PC-3 (cell line): ENCODE measurements around the gene PPP1R3G. TPM values are rescaled to one million over a fixed set of nuclear protein-coding genes. Genes with fewer than 3 reads are reported as not detected.

Experiments
- ATAC-seq: fragments of 200-7000 bp; cut with Tn5 transposase; 2 replicates; pipeline ENCODE4 v1.9.1; 2020; ENCODE audit warnings: mild to moderate bottlenecking, moderate library complexity
- BruUV-seq: library from RNA; stranded (reverse); fragments of 400-500 nt; replicated peaks from 2 replicates; lab custom pipeline; 2021; lab: Mats Ljungman, UMichigan
- CTCF ChIA-PET: fragments of 300-600 bp; sonication (Branson Sonifier 250); formaldehyde crosslinking; loops from one replicate; lab custom pipeline; 2022; ENCODE audit warnings: antibody characterized with exemption; lab: Charles Lee
- POLR2A ChIA-PET: fragments of 300-600 bp; sonication (Branson Sonifier 250); formaldehyde crosslinking; loops from one replicate; lab custom pipeline; 2022; ENCODE audit warnings: antibody characterized with exemption; ENCODE audit not compliant: unreplicated experiment; lab: Charles Lee
- DNase-seq: peaks from one replicate; pipeline ENCODE4 v3.0.0-alpha.2; 2015
- H2AFZ ChIP-seq: fragments of 300-600 bp; sonication (generic); 2 replicates; pipeline ENCODE4 v1.6.0; 2016; ENCODE audit warnings: antibody characterized with exemption, low read length
- H3F3A ChIP-seq: fragments of 300-600 bp; sonication (generic); one replicate; pipeline ENCODE4 v1.6.0; 2017; ENCODE audit warnings: antibody characterized with exemption, low read length, control low read depth, mild to moderate bottlenecking; ENCODE audit not compliant: unreplicated experiment
- H3K27ac ChIP-seq: fragments of 300-600 bp; sonication (generic); 2 replicates; pipeline ENCODE4 v1.5.1; 2016; ENCODE audit warnings: mild to moderate bottlenecking, low read length
- H3K27me3 ChIP-seq: fragments of 300-600 bp; sonication (generic); 2 replicates; pipeline ENCODE4 v1.6.1; 2016; ENCODE audit warnings: low read length, mixed read lengths
- H3K36me3 ChIP-seq: fragments of 300-600 bp; sonication (generic); 2 replicates; pipeline ENCODE4 v1.6.1; 2016; ENCODE audit warnings: low read depth, mixed run types, low read length, mixed read lengths
- H3K4me1 ChIP-seq: fragments of 300-600 bp; sonication (generic); 2 replicates; pipeline ENCODE4 v1.5.1; 2016; ENCODE audit warnings: low read length; ENCODE audit not compliant: insufficient read depth
- H3K4me2 ChIP-seq: fragments of 300-600 bp; sonication (generic); 2 replicates; pipeline ENCODE4 v1.6.0; 2016; ENCODE audit warnings: low read length
- H3K4me3 ChIP-seq: fragments of 300-600 bp; sonication (generic); 2 replicates; pipeline ENCODE4 v1.5.1; 2016; ENCODE audit warnings: mild to moderate bottlenecking, low read length, mixed read lengths
- H3K79me2 ChIP-seq: fragments of 300-600 bp; sonication (generic); 2 replicates; pipeline ENCODE4 v1.6.1; 2017; ENCODE audit warnings: low read length, mixed read lengths
- H3K9ac ChIP-seq: fragments of 300-600 bp; sonication (generic); 2 replicates; pipeline ENCODE4 v1.6.0; 2016; ENCODE audit warnings: mild to moderate bottlenecking, low read length
- H3K9me2 ChIP-seq: fragments of 300-600 bp; sonication (generic); replicated peaks from 2 replicates; pipeline ENCODE4 v1.6.1; 2016; ENCODE audit warnings: mixed run types, low read length, mixed read lengths
- H3K9me3 ChIP-seq: fragments of 300-600 bp; sonication (generic); 2 replicates; pipeline ENCODE4 v1.6.1; 2016; ENCODE audit warnings: low read length, mixed read lengths
- H4K20me1 ChIP-seq: fragments of 300-600 bp; sonication (generic); 2 replicates; pipeline ENCODE4 v1.6.1; 2016; ENCODE audit warnings: low read length, mixed read lengths
- CTCF ChIP-seq: fragments of 300-600 bp; sonication (generic); conservative IDR thresholded peaks from 2 replicates; pipeline ENCODE4 v1.5.1; 2017; ENCODE audit warnings: antibody characterized with exemption, low read depth, mild to moderate bottlenecking, low read length
- EZH2 ChIP-seq: fragments of 300-600 bp; sonication (generic); IDR thresholded peaks from one replicate; pipeline ENCODE4 v1.6.1; 2017; ENCODE audit warnings: antibody characterized with exemption, mild to moderate bottlenecking, low read length; ENCODE audit not compliant: unreplicated experiment
- EZH2phosphoT487 ChIP-seq: fragments of 300-600 bp; sonication (generic); IDR thresholded peaks from 2 replicates; pipeline ENCODE4 v1.6.1; 2018; ENCODE audit warnings: mild to moderate bottlenecking, antibody characterized with exemption, low read length, borderline replicate concordance
- intact Hi-C: fragments of 100-400 bp; cut with micrococcal nuclease; formaldehyde crosslinking; loops from 2 replicates; pipeline ENCODE4 v1.9.0; 2023
- total RNA-seq: library from RNA; depleted of rRNA; stranded (reverse); fragments of >200 nt; gene quantifications from 2 replicates; pipeline ENCODE4 v1.2.3, GENCODE V29; 2014

PPP1R3G gene
- total RNA-seq, 1 experiment from 2014 or later, result 2.8 TPM

- ATAC-seq (no peak), DNase-seq (no peak)
- Histone ChIP-seq H3K79me2 (no peaks in the 10 kb centered on the region), H3K4me2 (no peak overlapping the region), H3K9ac (no peak overlapping the region), H4K20me1 (no peaks in the 10 kb centered on the region), H3F3A (no peaks in the 10 kb centered on the region), H3K27ac (no peak overlapping the region), H3K27me3 (no peaks in the 10 kb centered on the region), H2AFZ (no peak overlapping the region), H3K36me3 (no peaks in the 10 kb centered on the region), H3K4me3 (no peak overlapping the region), H3K4me1 (no peaks in the 10 kb centered on the region), H3K9me3 (no peaks in the 10 kb centered on the region), H3K9me2 (no peaks in the 10 kb centered on the region)
- intact Hi-C loops, result no loop called here
- POLR2A ChIA-PET, result no interaction called here
- no TSS peak for BruUV-seq
- CTCF ChIA-PET, result no interaction called here
- TF ChIP-seq EZH2, result no peak
- no peak for TF ChIP-seq CTCF
These were observed 16.9 kb upstream of the PPP1R3G start for GRCh38 chr6:5068153-5068751.

- H3K36me3 ChIP-seq, result no peaks in the 10 kb centered on the region
- no peaks in the 10 kb centered on the region for H3K79me2 ChIP-seq
- no peaks in the 10 kb centered on the region for H3K9me3 ChIP-seq
- no peak overlapping the region for H3K9ac ChIP-seq
- intact Hi-C loops, result no loop called here
- DNase-seq (no peak), ATAC-seq (no peak)
- BruUV-seq, result no TSS peak
- ChIA-PET POLR2A (no interaction called here), CTCF (no interaction called here)
- no peaks in the 10 kb centered on the region for H3K4me1 ChIP-seq
- H3K4me3 ChIP-seq, result no peak overlapping the region
- TF ChIP-seq EZH2 (no peak), CTCF (no peak), EZH2phosphoT487 (no peak)
- no peaks in the 10 kb centered on the region for H3K27me3 ChIP-seq
- no peaks in the 10 kb centered on the region for H3K9me2 ChIP-seq
- H4K20me1 ChIP-seq, result no peaks in the 10 kb centered on the region
- no peaks in the 10 kb centered on the region for H3F3A ChIP-seq
- H2AFZ ChIP-seq, result no peak overlapping the region
- H3K27ac ChIP-seq, result no peak overlapping the region
- no peak overlapping the region for H3K4me2 ChIP-seq
These were observed 13.9 kb upstream of the PPP1R3G start for GRCh38 chr6:5071216-5071615.

GRCh38 chr6:5072440-5072839 is 12.7 kb upstream of the PPP1R3G start:
- H3F3A ChIP-seq, result no peaks in the 10 kb centered on the region
- no peak overlapping the region for H2AFZ ChIP-seq
- TF ChIP-seq EZH2phosphoT487 (no peak), EZH2 (no peak), CTCF (no peak)
- no peaks in the 10 kb centered on the region for H3K9me2 ChIP-seq
- intact Hi-C loops, result no loop called here
- DNase-seq (no peak), ATAC-seq (no peak)
- no peaks in the 10 kb centered on the region for H3K4me1 ChIP-seq
- H3K36me3 ChIP-seq, result no peaks in the 10 kb centered on the region
- no peaks in the 10 kb centered on the region for H4K20me1 ChIP-seq
- no peak overlapping the region for H3K27ac ChIP-seq
- BruUV-seq, result no TSS peak
- H3K27me3 ChIP-seq, result no peaks in the 10 kb centered on the region
- H3K4me2 ChIP-seq, result no peak overlapping the region
- no peak overlapping the region for H3K9ac ChIP-seq
- H3K4me3 ChIP-seq, result no peak overlapping the region
- ChIA-PET CTCF (no interaction called here), POLR2A (no interaction called here)
- H3K79me2 ChIP-seq, result no peaks in the 10 kb centered on the region
- no peaks in the 10 kb centered on the region for H3K9me3 ChIP-seq
